Medulla oblongata (tissue), 1 donor: Measurements from ENCODE around the gene LMNA.
A peak's percentile ranks its signal among the peaks of the same experiment; 100 is the strongest.
"Not testable (repeated sequence)": the region's sequence is repeated elsewhere in the genome, so short reads cannot be mapped to it uniquely, and the experiment has no call there.

Experiments used
- DNase-seq: peaks from one replicate; pipeline ENCODE4 v3.0.0-alpha.2; 2015; ENCODE audit errors: extremely low spot score

LMNA gene

GRCh38 chr1:156122086-156122485 lies 7.6 kb downstream of the LMNA start:
- DNase-seq: no peak

- DNase-seq: peak; percentile 87
Measured at GRCh38 chr1:156122519-156123355, 8.2 kb downstream of the LMNA start.

- peak; percentile 97 for DNase-seq
Measured at GRCh38 chr1:156123356-156124196, 9.1 kb downstream of the LMNA start.

DNA sequence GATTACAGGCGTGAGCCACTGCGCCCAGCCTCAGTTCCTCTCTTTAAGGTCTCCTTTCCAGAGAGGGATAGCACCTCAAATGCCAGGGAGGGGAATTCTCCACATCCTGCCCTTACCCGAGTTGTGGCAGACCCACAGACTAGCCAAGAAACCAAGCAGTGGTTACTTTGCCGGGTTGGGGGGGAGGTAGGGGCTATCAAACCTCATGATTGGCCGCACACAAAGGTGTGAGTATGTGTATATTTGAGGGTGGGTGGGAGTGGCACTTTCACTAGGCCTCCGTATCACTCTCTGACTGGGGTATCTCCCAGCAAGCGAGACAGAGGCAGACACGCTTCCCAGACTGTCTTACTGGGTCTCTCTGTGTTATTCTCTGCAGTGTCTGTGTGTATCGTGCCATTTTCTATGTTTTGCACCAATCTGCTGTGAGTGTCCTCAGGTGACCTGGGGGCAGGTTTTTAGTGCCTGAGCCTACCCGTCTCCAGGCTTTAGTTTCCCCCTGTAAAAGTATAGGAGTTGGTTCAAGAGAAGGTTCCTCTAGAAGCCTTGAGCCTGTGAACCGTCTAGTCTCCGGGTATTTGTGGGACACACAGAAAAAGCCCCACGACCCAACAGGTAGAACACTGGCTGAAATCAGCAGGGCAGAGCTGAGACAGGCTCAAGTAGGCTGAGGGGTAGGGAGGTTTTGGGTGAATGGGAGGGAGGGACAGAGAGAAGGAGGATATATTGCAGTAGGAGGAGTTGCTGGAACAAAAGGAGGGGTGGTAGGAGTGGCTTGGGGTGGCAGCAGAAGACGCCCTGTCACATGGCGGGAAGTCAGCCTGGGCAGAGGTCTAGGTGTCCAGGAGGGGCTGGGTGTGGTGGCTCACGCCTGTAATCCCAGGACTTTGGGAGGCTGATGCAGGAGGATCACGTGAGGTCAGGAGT lies 10.3 kb downstream of the LMNA start:
- DNase-seq: no peak

- DNase-seq: not testable (repeated sequence)
Measured at GRCh38 chr1:156125544-156125943, 11.0 kb downstream of the LMNA start.

- peak; percentile 69 for DNase-seq
Measured at GRCh38 chr1:156126043-156126629, 11.6 kb downstream of the LMNA start.

DNA sequence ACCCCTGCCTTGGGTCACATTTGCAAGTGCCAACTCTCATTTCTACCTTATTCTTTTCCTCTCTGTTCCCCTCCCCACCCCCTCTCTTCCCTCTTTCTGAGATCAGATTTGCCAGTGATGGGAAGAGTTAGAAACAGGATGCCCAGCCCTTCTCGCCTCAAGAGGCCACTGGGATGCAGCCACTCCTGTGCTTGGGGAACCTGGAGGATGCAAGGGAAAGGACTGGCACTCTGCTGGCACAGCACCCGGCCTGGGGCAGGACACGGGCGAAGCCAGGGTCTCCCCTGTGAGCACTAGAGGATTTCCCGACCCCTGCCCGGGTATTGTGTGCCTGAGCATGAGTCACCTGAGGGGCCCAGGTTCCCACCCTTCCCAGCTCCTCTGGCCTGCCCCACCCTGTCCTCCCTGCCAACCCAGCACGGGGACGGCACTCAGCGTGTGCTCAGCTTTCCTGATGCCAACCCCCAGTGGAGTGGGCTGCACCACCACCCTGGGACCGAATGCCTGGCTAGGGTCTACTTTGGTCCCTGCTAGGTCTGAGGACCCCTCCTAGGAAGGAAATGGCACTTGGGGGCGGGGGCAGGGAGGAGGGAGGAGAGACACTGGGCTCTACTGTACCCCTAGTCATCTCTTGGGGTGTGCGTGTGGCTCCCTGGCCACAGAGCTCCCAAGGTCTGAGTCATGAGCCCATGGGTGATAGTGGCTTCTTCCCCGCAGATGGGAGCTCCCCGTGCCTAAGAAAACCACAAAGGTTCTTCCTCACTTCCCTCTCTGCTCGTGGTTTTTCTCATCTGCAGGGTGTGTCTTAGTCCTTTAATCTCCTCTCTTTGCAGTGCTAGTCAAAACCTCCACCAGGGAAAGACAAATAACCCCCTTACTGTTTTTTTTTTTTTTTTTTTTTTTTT lies 12.4 kb downstream of the LMNA start:
- no peak for DNase-seq

- DNase-seq: no peak
Measured at GRCh38 chr1:156128308-156128653, 13.8 kb downstream of the LMNA start.

DNA sequence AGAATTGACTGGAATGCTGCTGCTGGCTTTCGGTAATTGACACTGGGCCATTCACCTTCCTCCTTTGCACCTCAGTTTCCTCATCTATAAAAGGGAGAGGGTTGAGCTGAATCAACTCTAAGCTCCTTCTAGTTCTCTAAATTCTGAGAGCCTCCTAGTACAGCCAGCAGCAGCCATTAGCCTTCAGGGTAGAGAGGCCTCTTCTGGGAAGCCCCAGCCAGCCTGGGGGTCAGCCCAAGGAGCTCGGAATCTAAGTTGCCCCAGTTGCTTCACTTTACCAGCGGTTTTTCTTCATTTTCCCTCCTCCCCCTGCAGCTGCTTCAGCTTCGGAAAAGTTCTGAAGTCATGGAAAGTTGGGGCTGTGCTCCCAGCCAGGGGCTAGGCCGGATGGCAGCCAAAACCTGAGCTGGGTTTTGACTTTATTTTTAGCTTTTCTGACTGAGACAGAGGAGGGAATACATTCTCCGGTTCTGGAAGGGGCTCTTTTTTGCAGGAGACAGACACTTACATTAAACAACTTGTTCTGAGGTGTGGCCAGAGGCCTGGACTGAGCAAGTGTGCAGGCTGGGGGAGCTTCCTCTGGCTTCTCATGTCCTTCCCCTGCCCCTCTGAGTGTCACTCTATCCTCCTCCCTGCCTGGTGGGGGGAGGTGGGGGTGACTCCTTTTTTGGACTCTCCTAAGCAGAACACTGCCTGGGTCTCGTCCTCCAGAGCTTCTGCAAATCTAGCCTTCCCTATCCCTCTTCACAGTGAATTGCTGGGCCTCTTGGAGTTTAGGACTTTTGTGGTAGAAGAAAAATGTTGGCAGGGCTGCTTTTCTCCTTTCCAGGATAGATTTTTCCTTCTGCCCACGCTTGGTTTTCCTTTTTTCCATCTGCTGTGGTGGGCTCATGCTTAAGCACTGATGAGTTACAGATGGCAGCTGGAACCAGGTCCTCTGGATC lies 14.4 kb downstream of the LMNA start:
- peak; percentile 66 for DNase-seq

DNA sequence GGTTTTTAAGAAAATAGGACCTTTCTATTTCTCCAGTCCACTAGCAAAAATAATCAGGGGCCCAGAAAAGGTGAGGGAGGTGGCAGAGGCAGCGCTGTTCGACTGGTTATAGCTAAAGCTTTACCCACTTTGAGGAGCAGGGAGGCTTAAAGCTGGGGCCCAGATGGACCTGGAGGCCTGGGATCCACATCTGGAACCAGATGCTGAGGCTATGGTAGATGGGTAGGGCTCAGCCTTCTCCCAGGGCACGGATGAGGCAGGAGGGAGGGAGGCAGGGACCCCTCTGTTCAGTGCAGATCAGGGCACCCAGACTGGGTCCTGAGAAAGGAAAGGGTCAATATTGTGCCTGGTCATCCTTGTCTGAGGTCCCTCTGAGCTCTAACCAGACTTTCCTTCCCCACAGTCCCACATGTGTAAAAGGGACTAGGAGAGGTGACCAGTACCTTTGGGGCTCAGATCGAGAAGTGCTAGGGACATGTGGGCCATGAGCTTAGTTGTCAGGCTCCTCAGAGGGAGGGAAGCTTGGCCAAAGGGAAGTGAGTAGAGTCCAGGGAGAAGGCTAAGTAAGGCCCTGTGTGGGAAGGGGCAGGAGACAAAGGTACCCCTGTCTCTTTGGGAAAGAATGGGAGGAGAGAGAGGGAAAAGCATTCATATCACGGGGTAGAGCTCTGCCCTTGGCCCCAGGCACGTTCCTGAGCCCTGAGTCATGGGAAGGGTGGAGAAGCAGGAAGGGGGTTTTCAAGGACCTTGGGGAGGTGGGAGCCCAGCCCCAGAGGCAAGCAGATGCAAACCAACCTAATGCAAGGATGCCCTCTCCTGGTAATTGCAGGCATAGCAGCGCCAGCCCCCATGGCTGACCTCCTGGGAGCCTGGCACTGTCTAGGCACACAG lies 15.4 kb downstream of the LMNA start:
- peak; percentile 84 for DNase-seq

- no peak for DNase-seq
Measured at GRCh38 chr1:156130578-156130942, 16.0 kb downstream of the LMNA start.

GRCh38 chr1:156134716-156135435 lies 20.4 kb downstream of the LMNA start:
- no peak for DNase-seq

DNA sequence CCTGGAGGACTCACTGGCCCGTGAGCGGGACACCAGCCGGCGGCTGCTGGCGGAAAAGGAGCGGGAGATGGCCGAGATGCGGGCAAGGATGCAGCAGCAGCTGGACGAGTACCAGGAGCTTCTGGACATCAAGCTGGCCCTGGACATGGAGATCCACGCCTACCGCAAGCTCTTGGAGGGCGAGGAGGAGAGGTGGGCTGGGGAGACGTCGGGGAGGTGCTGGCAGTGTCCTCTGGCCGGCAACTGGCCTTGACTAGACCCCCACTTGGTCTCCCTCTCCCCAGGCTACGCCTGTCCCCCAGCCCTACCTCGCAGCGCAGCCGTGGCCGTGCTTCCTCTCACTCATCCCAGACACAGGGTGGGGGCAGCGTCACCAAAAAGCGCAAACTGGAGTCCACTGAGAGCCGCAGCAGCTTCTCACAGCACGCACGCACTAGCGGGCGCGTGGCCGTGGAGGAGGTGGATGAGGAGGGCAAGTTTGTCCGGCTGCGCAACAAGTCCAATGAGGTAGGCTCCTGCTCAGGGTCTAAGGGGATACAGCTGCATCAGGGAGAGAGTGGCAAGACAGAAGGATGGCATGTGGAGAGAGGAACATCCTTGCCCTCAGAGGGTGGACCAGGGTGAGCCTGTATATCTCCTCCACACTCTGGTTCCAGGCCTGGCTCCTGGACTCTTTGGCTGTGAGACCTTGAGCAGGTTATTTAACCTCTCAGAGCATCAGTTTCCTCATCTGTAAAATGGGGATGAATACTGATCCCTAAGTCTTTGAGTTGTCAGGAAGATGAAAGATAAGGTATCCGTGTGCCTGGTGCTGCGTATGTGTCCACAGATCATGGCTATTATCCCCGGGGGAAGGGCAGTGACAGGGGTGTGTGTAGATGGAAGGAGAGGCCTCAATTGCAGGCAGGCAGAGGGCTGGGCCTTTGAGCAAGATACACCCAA lies 21.7 kb downstream of the LMNA start:
- no peak for DNase-seq

DNA sequence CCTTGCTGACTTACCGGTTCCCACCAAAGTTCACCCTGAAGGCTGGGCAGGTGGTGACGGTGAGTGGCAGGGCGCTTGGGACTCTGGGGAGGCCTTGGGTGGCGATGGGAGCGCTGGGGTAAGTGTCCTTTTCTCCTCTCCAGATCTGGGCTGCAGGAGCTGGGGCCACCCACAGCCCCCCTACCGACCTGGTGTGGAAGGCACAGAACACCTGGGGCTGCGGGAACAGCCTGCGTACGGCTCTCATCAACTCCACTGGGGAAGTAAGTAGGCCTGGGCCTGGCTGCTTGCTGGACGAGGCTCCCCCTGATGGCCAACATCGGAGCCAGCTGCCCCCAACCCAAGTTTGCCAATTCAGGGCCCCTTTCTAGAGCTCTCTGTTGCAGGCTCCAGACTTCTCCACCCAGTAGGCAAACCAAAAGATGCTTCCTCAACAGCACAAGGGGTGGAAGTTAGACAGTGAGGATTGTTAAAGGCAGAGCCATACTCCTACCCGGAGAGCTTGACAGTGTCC lies 22.5 kb downstream of the LMNA start:
- DNase-seq: no peak

DNA sequence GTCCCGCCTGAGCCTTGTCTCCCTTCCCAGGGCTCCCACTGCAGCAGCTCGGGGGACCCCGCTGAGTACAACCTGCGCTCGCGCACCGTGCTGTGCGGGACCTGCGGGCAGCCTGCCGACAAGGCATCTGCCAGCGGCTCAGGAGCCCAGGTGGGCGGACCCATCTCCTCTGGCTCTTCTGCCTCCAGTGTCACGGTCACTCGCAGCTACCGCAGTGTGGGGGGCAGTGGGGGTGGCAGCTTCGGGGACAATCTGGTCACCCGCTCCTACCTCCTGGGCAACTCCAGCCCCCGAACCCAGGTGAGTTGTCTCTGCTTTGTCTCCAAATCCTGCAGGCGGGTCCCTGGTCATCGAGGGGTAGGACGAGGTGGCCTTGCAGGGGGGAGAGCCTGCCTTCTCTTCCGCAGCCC lies 24.0 kb downstream of the LMNA start:
- no peak for DNase-seq
